Measurements from ENCODE around the gene SORCS2.

SORCS2 gene

GRCh38 chr4:7384929-7385890 lies 192.9 kb downstream of the SORCS2 start:
- Histone ChIP-seq H3K4me1 (ENCODE audit: insufficient read depth, low read length) (no peaks in the 10 kb centered on the region), H2AFZ (ENCODE audit: low read depth, low read length) (no peak overlapping the region), H3K4me3 (ENCODE audit: low read length) (no peak overlapping the region), H3K27me3 (ENCODE audit: insufficient read depth, low read length) (peaks cover 8% of the 10 kb centered on the region), H3K9me3 (ENCODE audit: low read length) (no peaks in the 10 kb centered on the region), H3K36me3 (ENCODE audit: insufficient read depth, low read length) (no peaks in the 10 kb centered on the region)

DNA sequence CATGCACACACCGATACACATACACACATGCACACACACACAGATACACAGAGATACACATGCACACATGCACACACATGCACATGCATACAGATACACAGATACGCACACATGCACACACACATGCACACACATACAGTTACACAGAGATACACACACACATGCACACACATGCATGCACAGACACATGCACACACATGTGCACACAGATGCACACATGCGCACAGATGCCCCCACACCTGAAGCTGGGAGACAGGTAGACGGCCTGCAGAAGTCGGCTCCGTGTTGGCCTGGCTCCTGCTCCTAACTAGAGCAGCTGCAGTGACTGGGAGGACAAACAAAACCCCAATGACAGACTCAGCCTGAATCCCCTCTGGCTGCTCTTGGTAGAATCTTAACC lies 195.6 kb downstream of the SORCS2 start:
- Histone ChIP-seq H3K36me3 (ENCODE audit: insufficient read depth, low read length) (no peaks in the 10 kb centered on the region), H3K4me3 (ENCODE audit: low read length) (no peak overlapping the region), H2AFZ (ENCODE audit: low read depth, low read length) (no peak overlapping the region), H3K27me3 (ENCODE audit: insufficient read depth, low read length) (peaks cover 2% of the 10 kb centered on the region), H3K4me1 (ENCODE audit: insufficient read depth, low read length) (no peaks in the 10 kb centered on the region), H3K9me3 (ENCODE audit: low read length) (no peaks in the 10 kb centered on the region)

DNA sequence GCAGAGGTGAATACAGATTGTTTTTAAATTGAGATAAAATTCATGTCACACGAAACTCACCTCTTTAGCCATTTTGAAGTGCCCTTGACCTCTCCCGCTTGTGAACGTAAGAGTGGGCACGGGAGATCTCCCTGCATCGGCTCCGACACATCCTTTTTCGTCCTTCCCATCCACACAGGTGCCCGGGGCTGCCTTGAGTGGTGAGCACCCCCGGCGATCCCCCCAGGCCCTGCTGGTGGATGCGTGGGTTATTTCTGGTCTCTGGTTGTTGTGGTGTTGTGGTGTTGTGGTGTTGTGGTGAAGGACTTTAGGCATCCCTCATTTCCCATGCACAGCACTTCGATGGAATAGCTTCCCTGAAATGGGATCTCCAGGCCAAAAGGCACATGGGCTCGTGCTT lies 196.3 kb downstream of the SORCS2 start:
- Histone ChIP-seq H3K9me3 (ENCODE audit: low read length) (no peaks in the 10 kb centered on the region), H3K4me3 (ENCODE audit: low read length) (no peak overlapping the region), H2AFZ (ENCODE audit: low read depth, low read length) (no peak overlapping the region), H3K27me3 (ENCODE audit: insufficient read depth, low read length) (peaks cover 2% of the 10 kb centered on the region), H3K4me1 (ENCODE audit: insufficient read depth, low read length) (no peaks in the 10 kb centered on the region), H3K36me3 (ENCODE audit: insufficient read depth, low read length) (no peaks in the 10 kb centered on the region)

- peaks cover 2% of the 10 kb centered on the region for H3K27me3 ChIP-seq (ENCODE audit: insufficient read depth, low read length)
- no peak overlapping the region for H2AFZ ChIP-seq (ENCODE audit: low read depth, low read length)
Observed at GRCh38 chr4:7389101-7389701, 196.9 kb downstream of the SORCS2 start.

GRCh38 chr4:7389719-7390118 lies 197.4 kb downstream of the SORCS2 start:
- H3K4me3 ChIP-seq (ENCODE audit: low read length), result no peak overlapping the region
- H3K36me3 ChIP-seq (ENCODE audit: insufficient read depth, low read length), result no peaks in the 10 kb centered on the region
- peaks cover 2% of the 10 kb centered on the region for H3K27me3 ChIP-seq (ENCODE audit: insufficient read depth, low read length)
- H3K4me1 ChIP-seq (ENCODE audit: insufficient read depth, low read length), result no peaks in the 10 kb centered on the region
- H2AFZ ChIP-seq (ENCODE audit: low read depth, low read length), result no peak overlapping the region
- H3K9me3 ChIP-seq (ENCODE audit: low read length), result no peaks in the 10 kb centered on the region

More at GRCh38 chr4:7389101-7389701, 196.9 kb downstream of the SORCS2 start:
- no peaks in the 10 kb centered on the region for H3K36me3 ChIP-seq (ENCODE audit: insufficient read depth, low read length)
- no peaks in the 10 kb centered on the region for H3K9me3 ChIP-seq (ENCODE audit: low read length)
- H3K4me1 ChIP-seq (ENCODE audit: insufficient read depth, low read length), result no peaks in the 10 kb centered on the region
- H3K4me3 ChIP-seq (ENCODE audit: low read length), result no peak overlapping the region

DNA sequence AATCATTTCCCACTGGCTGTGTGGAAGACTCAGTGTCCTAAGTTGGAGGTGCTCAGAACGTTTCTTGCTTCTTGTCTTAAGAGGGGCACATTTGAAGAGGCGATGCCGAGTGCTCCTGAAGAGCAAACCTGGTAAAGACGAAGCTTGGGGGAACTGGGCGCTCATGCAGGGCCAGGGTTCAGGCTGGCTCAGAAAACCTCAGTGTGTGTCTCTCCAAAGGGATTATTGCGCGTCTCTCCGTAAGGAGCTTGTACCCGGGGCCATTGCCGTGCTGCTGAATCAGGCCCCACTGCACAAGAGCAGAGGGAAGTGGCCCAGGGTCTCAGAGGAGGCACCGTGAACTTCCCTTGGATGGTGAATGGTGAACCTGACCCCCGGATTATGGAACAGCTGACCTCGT lies 198.0 kb downstream of the SORCS2 start:
- no peaks in the 10 kb centered on the region for H3K4me1 ChIP-seq (ENCODE audit: insufficient read depth, low read length)
- H3K36me3 ChIP-seq (ENCODE audit: insufficient read depth, low read length), result no peaks in the 10 kb centered on the region
- no peaks in the 10 kb centered on the region for H3K9me3 ChIP-seq (ENCODE audit: low read length)
- H3K27me3 ChIP-seq (ENCODE audit: insufficient read depth, low read length), result peaks cover 2% of the 10 kb centered on the region
- no peak overlapping the region for H3K4me3 ChIP-seq (ENCODE audit: low read length)
- no peak overlapping the region for H2AFZ ChIP-seq (ENCODE audit: low read depth, low read length)

- Histone ChIP-seq H3K9me3 (ENCODE audit: low read length) (no peaks in the 10 kb centered on the region), H3K36me3 (ENCODE audit: insufficient read depth, low read length) (no peaks in the 10 kb centered on the region), H3K4me1 (ENCODE audit: insufficient read depth, low read length) (no peaks in the 10 kb centered on the region), H3K4me3 (ENCODE audit: low read length) (no peak overlapping the region), H3K27me3 (ENCODE audit: insufficient read depth, low read length) (peaks cover 2% of the 10 kb centered on the region), H2AFZ (ENCODE audit: low read depth, low read length) (no peak overlapping the region)
Observed at GRCh38 chr4:7390906-7391636, 198.7 kb downstream of the SORCS2 start.

- Histone ChIP-seq H2AFZ (ENCODE audit: low read depth, low read length) (no peak overlapping the region), H3K9me3 (ENCODE audit: low read length) (no peaks in the 10 kb centered on the region), H3K36me3 (ENCODE audit: insufficient read depth, low read length) (no peaks in the 10 kb centered on the region), H3K27me3 (ENCODE audit: insufficient read depth, low read length) (peaks cover 2% of the 10 kb centered on the region), H3K4me3 (ENCODE audit: low read length) (no peak overlapping the region), H3K4me1 (ENCODE audit: insufficient read depth, low read length) (no peaks in the 10 kb centered on the region)
Observed at GRCh38 chr4:7391637-7392437, 199.5 kb downstream of the SORCS2 start.

DNA sequence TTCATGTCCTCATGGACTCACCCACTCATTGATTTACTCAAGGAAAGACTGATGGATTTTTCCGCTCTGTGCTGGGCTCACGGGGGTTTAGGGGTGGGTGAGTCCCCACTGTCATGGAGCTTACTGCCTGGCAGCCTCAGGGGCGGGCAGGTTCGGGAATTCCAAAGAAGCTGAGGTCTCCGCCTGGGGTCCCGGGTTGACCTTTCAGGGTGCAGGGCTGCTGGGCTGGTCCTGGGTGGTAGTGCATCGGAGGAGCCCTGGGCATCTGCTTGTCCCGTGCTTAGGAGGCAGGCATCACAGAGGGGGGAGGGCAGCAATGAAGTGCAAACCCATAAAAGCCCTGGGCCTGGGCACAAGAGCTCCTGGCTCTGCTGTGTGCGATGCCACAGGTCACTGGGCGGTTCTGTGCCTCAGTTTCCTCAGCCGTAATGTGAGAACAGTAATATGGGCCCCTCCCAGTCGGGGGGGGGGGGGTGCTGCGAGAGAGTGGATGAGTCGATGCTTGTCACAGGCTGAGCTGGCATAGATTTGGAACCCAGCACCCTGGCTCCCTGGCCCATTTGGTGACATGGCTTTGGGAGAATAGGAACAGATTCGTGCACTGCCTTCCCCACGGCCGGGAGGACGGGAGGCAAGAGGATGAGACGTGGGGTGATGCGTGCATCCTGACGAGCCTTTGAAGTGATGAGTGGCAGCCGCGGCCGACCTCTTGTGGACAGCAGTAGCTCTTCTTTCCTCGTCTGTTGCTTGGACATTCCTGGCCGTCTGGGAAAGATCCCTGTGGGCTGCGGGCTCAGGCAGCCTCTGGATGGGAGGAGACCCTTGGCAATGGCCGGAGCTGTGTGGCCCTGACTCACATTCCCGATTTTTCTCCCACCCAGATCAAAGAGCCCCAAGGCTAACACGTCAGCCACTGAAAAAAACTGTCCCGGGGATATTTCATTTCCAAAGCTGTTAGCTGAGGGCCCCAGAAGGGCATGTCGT lies 200.4 kb downstream of the SORCS2 start:
- H2AFZ ChIP-seq (ENCODE audit: low read depth, low read length), result no peak overlapping the region
- no peaks in the 10 kb centered on the region for H3K9me3 ChIP-seq (ENCODE audit: low read length)
- H3K27me3 ChIP-seq (ENCODE audit: insufficient read depth, low read length), result peaks cover 2% of the 10 kb centered on the region
- no peaks in the 10 kb centered on the region for H3K36me3 ChIP-seq (ENCODE audit: insufficient read depth, low read length)
- H3K4me1 ChIP-seq (ENCODE audit: insufficient read depth, low read length), result no peaks in the 10 kb centered on the region
- H3K4me3 ChIP-seq (ENCODE audit: low read length), result no peak overlapping the region

- no peak overlapping the region for H3K4me3 ChIP-seq (ENCODE audit: low read length)
- H2AFZ ChIP-seq (ENCODE audit: low read depth, low read length), result no peak overlapping the region
- no peaks in the 10 kb centered on the region for H3K9me3 ChIP-seq (ENCODE audit: low read length)
- H3K4me1 ChIP-seq (ENCODE audit: insufficient read depth, low read length), result no peaks in the 10 kb centered on the region
- H3K36me3 ChIP-seq (ENCODE audit: insufficient read depth, low read length), result no peaks in the 10 kb centered on the region
- H3K27me3 ChIP-seq (ENCODE audit: insufficient read depth, low read length), result peaks cover 2% of the 10 kb centered on the region
Observed at GRCh38 chr4:7393601-7394575, 201.6 kb downstream of the SORCS2 start.
